ENCODE data around the gene TBR1. TPM values are rescaled to one million over a fixed set of nuclear protein-coding genes. Genes with fewer than 3 reads are reported as not detected.

The TBR1 gene
- polyA plus RNA-seq, 1 of the 3 experiments (the other 2 are of a cell fraction), result not detected

DNA sequence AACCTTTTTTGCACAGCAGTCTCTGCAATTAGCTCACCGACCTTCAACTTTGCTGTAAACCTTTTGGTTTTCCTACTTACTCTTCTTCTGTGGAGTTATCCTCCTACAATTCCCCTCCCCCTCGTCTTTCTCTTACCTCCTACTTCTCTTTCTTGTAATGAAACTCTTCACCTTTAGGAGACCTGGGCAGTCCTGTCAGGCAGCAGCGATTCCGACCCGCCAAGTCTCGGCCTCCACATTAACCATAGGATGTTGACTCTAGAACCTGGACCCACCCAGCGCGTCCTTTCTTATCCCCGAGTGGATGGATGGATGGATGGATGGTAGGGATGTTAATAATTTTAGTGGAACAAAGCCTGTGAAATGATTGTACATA lies 8.3 kb downstream of the TBR1 start:
- Histone ChIP-seq H2AFZ (ENCODE audit: low read depth) (no peak overlapping the region), H3K79me2 (ENCODE audit: insufficient read depth) (no peaks in the 10 kb centered on the region), H3F3A (replicated peaks; ENCODE audit: insufficient read depth) (no peaks in the 10 kb centered on the region), H3K4me1 (ENCODE audit: control insufficient read depth in 1 of 2, insufficient read depth in 2 of 2, low read depth in 1 of 2, low read length in 1 of 2) (peaks cover 0 to 6% of the 10 kb centered on the region in 2 experiments; a peak in 1 of 4 replicates), H3K27ac (ENCODE audit: low read depth in 2 of 2, low read length in 1 of 2) (no peak overlapping the region), H3K9me2 (no peaks in the 10 kb centered on the region), H4K20me1 (ENCODE audit: insufficient read depth) (no peaks in the 10 kb centered on the region), H3K9ac (no peak overlapping the region), H3K9me3 (no peaks in the 10 kb centered on the region), H3K27me3 (ENCODE audit: insufficient read depth) (peaks cover 52% of the 10 kb centered on the region; the same call in 1 of the 2 replicates), H3K4me3 (ENCODE audit: low read depth in 2 of 2, low read length in 1 of 2) (no peak overlapping the region; a peak in 1 of 4 replicates), H3K36me3 (replicated peaks in 1 of 2; ENCODE audit: control insufficient read depth in 1 of 2, insufficient read depth in 2 of 2, low read length in 1 of 2) (no peaks in the 10 kb centered on the region), H3K4me2 (no peak overlapping the region)
- ChIA-PET CTCF (interaction anchor here (1.0 to 2.5 kb wide), 5 partner anchors 7 to 118 kb away, joined by 3 to 5 read pairs (median 3); no protein-coding TSS in a partner anchor), POLR2A (no interaction called here)
- no peak for DNase-seq
- WGBS (ENCODE audit: low lambda C conversion rate), result 87% methylated on average over 9 of the region's 9 CpGs
- TF ChIP-seq YY1 (IDR thresholded peaks at IDR 0.05; ENCODE audit: low read depth), result no peak
- TF ChIP-seq POLR2AphosphoS5 (IDR thresholded peaks at IDR 0.05; ENCODE audit: low read depth, low read length), result no peak
- TF ChIP-seq FOSL2 (IDR thresholded peaks at IDR 0.05; ENCODE audit: borderline replicate concordance, low read depth), result no peak
- TF ChIP-seq EZH2phosphoT487 (IDR thresholded peaks at IDR 0.05; ENCODE audit: borderline replicate concordance, low read depth), result peak; percentile 56; the same call in 1 of the 2 replicates

DNA sequence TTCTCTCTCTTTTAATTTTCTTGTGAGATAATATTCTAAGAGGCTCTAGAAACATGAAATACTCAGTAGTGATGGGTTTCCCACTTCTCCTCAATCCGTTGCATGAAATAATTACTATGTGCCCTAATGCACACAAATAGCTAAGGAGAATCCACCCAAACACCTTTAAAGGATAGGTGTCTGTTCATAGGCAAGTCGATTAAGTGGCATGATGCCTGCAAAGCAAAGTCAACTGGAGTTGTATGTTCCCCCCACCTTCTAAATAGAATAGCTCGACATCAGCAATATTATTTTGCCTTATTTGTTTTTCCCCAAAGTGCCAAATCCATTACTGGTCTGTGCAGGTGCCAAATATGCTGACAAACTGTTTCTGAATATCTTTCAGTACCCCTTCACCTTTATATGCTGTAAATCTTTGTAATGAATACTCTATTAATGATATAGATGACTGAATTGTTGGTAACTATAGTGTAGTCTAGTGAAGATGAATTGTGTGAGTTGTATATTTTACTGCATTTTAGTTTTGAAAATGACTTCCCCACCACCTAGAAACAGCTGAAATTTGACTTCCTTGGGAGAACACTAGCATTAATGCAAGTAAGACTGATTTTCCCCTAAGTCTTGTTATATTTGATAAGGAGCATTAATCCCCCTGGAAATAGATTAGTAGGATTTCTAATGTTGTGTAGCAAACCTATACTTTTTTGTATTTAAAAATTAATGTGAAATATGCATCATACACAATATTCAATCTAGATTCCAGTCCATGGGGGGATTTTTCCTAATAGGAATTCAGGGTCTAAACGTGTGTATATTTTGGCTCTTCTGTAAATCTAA lies 9.0 kb downstream of the TBR1 start:
- no peak overlapping the region for H2AFZ ChIP-seq (ENCODE audit: low read depth)
- H3K9me3 ChIP-seq, result no peaks in the 10 kb centered on the region
- H3K4me3 ChIP-seq (ENCODE audit: low read depth in 2 of 2, low read length in 1 of 2), result no peak overlapping the region
- H3K4me1 ChIP-seq (ENCODE audit: control insufficient read depth in 1 of 2, insufficient read depth in 2 of 2, low read depth in 1 of 2, low read length in 1 of 2), result peaks cover 0 to 6% of the 10 kb centered on the region in 2 experiments; a peak in 1 of 4 replicates
- H3K9me2 ChIP-seq, result no peaks in the 10 kb centered on the region
- CTCF ChIA-PET, result interaction anchor here (0.7 to 2.5 kb wide), 5 partner anchors 8 to 119 kb away, joined by 3 to 5 read pairs (median 3); no protein-coding TSS in a partner anchor
- peaks cover 50% of the 10 kb centered on the region; the same call in 1 of the 2 replicates for H3K27me3 ChIP-seq (ENCODE audit: insufficient read depth)
- no peak for DNase-seq
- no peak overlapping the region for H3K4me2 ChIP-seq
- no peaks in the 10 kb centered on the region for H3K79me2 ChIP-seq (ENCODE audit: insufficient read depth)
- WGBS (ENCODE audit: low lambda C conversion rate), result 37% methylated on average over 4 of the region's 4 CpGs
- no peak overlapping the region for H3K27ac ChIP-seq (ENCODE audit: low read depth in 2 of 2, low read length in 1 of 2)
- H4K20me1 ChIP-seq (ENCODE audit: insufficient read depth), result no peaks in the 10 kb centered on the region
- no peak overlapping the region for H3K9ac ChIP-seq
- no peaks in the 10 kb centered on the region for H3K36me3 ChIP-seq (replicated peaks in 1 of 2; ENCODE audit: control insufficient read depth in 1 of 2, insufficient read depth in 2 of 2, low read length in 1 of 2)
- H3F3A ChIP-seq (replicated peaks; ENCODE audit: insufficient read depth), result no peaks in the 10 kb centered on the region
- POLR2A ChIA-PET, result no interaction called here
- no peak for TF ChIP-seq EZH2phosphoT487 (IDR thresholded peaks at IDR 0.05; ENCODE audit: borderline replicate concordance, low read depth)
- no peak for TF ChIP-seq TEAD4 (IDR thresholded peaks at IDR 0.05; ENCODE audit: borderline replicate concordance, insufficient read depth)
- no peak for TF ChIP-seq NFIC (IDR thresholded peaks at IDR 0.05; ENCODE audit: borderline replicate concordance)
- no peak for TF ChIP-seq GATA2 (CRISPR knock-in tag; IDR thresholded peaks at IDR 0.05)
- no peak for TF ChIP-seq EP300 (IDR thresholded peaks at IDR 0.05; ENCODE audit: borderline replicate concordance in 1 of 2, low read depth in 1 of 2, low read length in 1 of 2)
- TF ChIP-seq, protein P1, sequence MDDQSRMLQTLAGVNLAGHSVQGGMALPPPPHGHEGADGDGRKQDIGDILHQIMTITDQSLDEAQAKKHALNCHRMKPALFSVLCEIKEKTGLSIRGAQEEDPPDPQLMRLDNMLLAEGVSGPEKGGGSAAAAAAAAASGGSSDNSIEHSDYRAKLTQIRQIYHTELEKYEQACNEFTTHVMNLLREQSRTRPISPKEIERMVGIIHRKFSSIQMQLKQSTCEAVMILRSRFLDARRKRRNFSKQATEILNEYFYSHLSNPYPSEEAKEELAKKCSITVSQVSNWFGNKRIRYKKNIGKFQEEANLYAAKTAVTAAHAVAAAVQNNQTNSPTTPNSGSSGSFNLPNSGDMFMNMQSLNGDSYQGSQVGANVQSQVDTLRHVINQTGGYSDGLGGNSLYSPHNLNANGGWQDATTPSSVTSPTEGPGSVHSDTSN (IDR thresholded peaks at IDR 0.05), result no peak
- no peak for TF ChIP-seq JUND (IDR thresholded peaks at IDR 0.05)
- no peak for TF ChIP-seq POLR2AphosphoS5 (IDR thresholded peaks at IDR 0.05; ENCODE audit: low read depth, low read length)
- TF ChIP-seq, protein P2, sequence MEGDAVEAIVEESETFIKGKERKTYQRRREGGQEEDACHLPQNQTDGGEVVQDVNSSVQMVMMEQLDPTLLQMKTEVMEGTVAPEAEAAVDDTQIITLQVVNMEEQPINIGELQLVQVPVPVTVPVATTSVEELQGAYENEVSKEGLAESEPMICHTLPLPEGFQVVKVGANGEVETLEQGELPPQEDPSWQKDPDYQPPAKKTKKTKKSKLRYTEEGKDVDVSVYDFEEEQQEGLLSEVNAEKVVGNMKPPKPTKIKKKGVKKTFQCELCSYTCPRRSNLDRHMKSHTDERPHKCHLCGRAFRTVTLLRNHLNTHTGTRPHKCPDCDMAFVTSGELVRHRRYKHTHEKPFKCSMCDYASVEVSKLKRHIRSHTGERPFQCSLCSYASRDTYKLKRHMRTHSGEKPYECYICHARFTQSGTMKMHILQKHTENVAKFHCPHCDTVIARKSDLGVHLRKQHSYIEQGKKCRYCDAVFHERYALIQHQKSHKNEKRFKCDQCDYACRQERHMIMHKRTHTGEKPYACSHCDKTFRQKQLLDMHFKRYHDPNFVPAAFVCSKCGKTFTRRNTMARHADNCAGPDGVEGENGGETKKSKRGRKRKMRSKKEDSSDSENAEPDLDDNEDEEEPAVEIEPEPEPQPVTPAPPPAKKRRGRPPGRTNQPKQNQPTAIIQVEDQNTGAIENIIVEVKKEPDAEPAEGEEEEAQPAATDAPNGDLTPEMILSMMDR (IDR thresholded peaks at IDR 0.05), result no peak
- no peak for TF ChIP-seq SMC3 (IDR thresholded peaks at IDR 0.05; ENCODE audit: low read depth, low read length)
- TF ChIP-seq, protein P3, sequence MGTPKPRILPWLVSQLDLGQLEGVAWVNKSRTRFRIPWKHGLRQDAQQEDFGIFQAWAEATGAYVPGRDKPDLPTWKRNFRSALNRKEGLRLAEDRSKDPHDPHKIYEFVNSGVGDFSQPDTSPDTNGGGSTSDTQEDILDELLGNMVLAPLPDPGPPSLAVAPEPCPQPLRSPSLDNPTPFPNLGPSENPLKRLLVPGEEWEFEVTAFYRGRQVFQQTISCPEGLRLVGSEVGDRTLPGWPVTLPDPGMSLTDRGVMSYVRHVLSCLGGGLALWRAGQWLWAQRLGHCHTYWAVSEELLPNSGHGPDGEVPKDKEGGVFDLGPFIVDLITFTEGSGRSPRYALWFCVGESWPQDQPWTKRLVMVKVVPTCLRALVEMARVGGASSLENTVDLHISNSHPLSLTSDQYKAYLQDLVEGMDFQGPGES (IDR thresholded peaks at IDR 0.05; ENCODE audit: low read depth, low read length), result no peak
- TF ChIP-seq RFX5 (IDR thresholded peaks at IDR 0.05; ENCODE audit: low read length), result no peak
- no peak for TF ChIP-seq MEF2A (IDR thresholded peaks at IDR 0.05; ENCODE audit: borderline replicate concordance, low read depth)
- TF ChIP-seq, protein P4, sequence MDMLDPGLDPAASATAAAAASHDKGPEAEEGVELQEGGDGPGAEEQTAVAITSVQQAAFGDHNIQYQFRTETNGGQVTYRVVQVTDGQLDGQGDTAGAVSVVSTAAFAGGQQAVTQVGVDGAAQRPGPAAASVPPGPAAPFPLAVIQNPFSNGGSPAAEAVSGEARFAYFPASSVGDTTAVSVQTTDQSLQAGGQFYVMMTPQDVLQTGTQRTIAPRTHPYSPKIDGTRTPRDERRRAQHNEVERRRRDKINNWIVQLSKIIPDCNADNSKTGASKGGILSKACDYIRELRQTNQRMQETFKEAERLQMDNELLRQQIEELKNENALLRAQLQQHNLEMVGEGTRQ (IDR thresholded peaks at IDR 0.05; ENCODE audit: borderline replicate concordance, low read depth, low read length), result no peak
